ENCODE measurements around the gene MBP. TPM values are rescaled to one million over a fixed set of nuclear protein-coding genes. Genes with fewer than 3 reads are reported as not detected.

Gene MBP
- total and polyA plus RNA-seq, 2 of the 4 experiments (the other 2 are of a cell fraction), result 0.72 to 0.90 TPM

GRCh38 chr18:77063260-77063659, 69.3 kb downstream of the MBP start:
- Histone ChIP-seq H4K20me1 (ENCODE audit: insufficient read depth, low read length) (no peaks in the 10 kb centered on the region), H2BK5ac (ENCODE audit: low read depth, low read length, poor library complexity, severe bottlenecking) (no peak overlapping the region), H3K18ac (ENCODE audit: low read depth, low read length) (no peak overlapping the region), H2BK15ac (ENCODE audit: low read depth, low read length) (peak overlapping the region; percentile 47; the same call in 2 of the 3 replicates), H3K79me1 (ENCODE audit: low read depth in 1 of 2, low read length in 2 of 2) (peaks cover 0 to 6% of the 10 kb centered on the region in 2 experiments; a peak in 2 of 4 replicates), H3K27me3 (ENCODE audit: control insufficient read depth, insufficient read depth, low read length) (no peaks in the 10 kb centered on the region), H2AFZ (replicated peaks; ENCODE audit: low read length, poor library complexity) (no peak overlapping the region), H3K4me1 (ENCODE audit: control insufficient read depth, insufficient read depth, low read length) (peaks cover 38% of the 10 kb centered on the region), H3K23ac (ENCODE audit: low read depth, low read length) (no peak overlapping the region), H3K9ac (ENCODE audit: low read depth, low read length) (no peak overlapping the region), H2AK9ac (replicated peaks; ENCODE audit: low read depth, low read length, poor library complexity) (no peak overlapping the region), H3K4ac (ENCODE audit: low read depth, low read length) (peak overlapping the region; percentile 38), H4K8ac (ENCODE audit: low read depth in 2 of 2, low read length in 2 of 2) (no peak overlapping the region), H3K4me3 (ENCODE audit: insufficient read depth, low read depth, low read length) (no peak overlapping the region), H3K27ac (ENCODE audit: insufficient read depth, low read length) (no peak overlapping the region), H2AK5ac (ENCODE audit: low read depth, low read length) (peak overlapping the region; percentile 52), H2BK120ac (ENCODE audit: low read depth, low read length) (peak overlapping the region; percentile 38; the same call in 1 of the 2 replicates), H3K4me2 (ENCODE audit: low read depth, low read length) (no peak overlapping the region), H3K9me3 (ENCODE audit: control insufficient read depth, insufficient read depth, low read length) (no peaks in the 10 kb centered on the region), H3K9me1 (ENCODE audit: insufficient read depth, low read length) (peaks cover 30% of the 10 kb centered on the region), H4K5ac (ENCODE audit: low read depth, low read length) (no peak overlapping the region), H4K91ac (ENCODE audit: insufficient read depth, low read depth, low read length) (no peak overlapping the region), H3K36me3 (ENCODE audit: control insufficient read depth, insufficient read depth, low read length) (no peaks in the 10 kb centered on the region), H3K56ac (ENCODE audit: extremely low read depth, insufficient read depth, low read length) (no peak overlapping the region), H2BK20ac (ENCODE audit: low read depth, low read length) (peak overlapping the region; percentile 51; the same call in 1 of the 2 replicates), H3K14ac (replicated peaks; ENCODE audit: low read depth, low read length) (peak overlapping the region; percentile 66)
- DNase-seq (peak; percentile 67), ATAC-seq (ENCODE audit: low read depth) (no peak)
- intact Hi-C loops (cut with micrococcal nuclease) (no loop called here), in situ Hi-C loops (cut with MboI; ENCODE audit: low sequenced_read_pairs) (no loop called here), dilution Hi-C loops (cut with HindIII; ENCODE audit: low sequenced_read_pairs, unreplicated experiment) (no loop called here)
- CTCF ChIA-PET, result interaction anchor here (0.6 to 1.4 kb wide), 2 partner anchors 18 to 59 kb away, joined by 3 read pairs; no protein-coding TSS in a partner anchor
- BruUV-seq (replicated peaks), result no TSS peak
- TF ChIP-seq RCOR1 (IDR thresholded peaks at IDR 0.05; ENCODE audit: insufficient replicate concordance, low read length) (no peak), CHD1 (IDR thresholded peaks at IDR 0.05; ENCODE audit: low read depth, low read length) (no peak), MAZ (IDR thresholded peaks at IDR 0.05; ENCODE audit: borderline replicate concordance, low read depth, low read length) (no peak), FOS (IDR thresholded peaks at IDR 0.05; ENCODE audit: low read depth, low read length) (no peak), BHLHE40 (IDR thresholded peaks at IDR 0.05; ENCODE audit: low read depth, low read length) (no peak), MXI1 (IDR thresholded peaks at IDR 0.05; ENCODE audit: borderline replicate concordance, low read depth, low read length) (no peak), SMC3 (IDR thresholded peaks at IDR 0.05; ENCODE audit: low read depth, low read length) (no peak), POLR2A (IDR thresholded peaks at IDR 0.05; ENCODE audit: low read depth, low read length) (no peak)
- POLR2A ChIA-PET (ENCODE audit: unreplicated experiment), result no interaction called here
- WGBS, 2 experiments (ENCODE audit: extremely low coverage in 2 of 2, insufficient read length in 1 of 2), result no CpG with 5 or more reads among the region's 7 CpGs

Data from IMR-90 (cell line).